Lower leg skin (tissue), 4 donors: ENCODE measurements around the gene SH3GLB1. TPM values are rescaled to one million over a fixed set of nuclear protein-coding genes. Genes with fewer than 3 reads are reported as not detected.
A peak's percentile ranks its signal among the peaks of the same experiment; 100 is the strongest.

Experiments used
- DNase-seq, 2 donors: peaks; one replicate each; pipeline ENCODE4 v3.0.0-alpha.2; 2019; ENCODE audit warnings: low spot score in 2 of 2
- H3K4me3 ChIP-seq: fragments of 200-600 bp; sonication (generic); 2 replicates; pipeline ENCODE4 v1.5.1; 2017; ENCODE audit warnings: mild to moderate bottlenecking, low read depth; ENCODE audit not compliant: poor library complexity, severe bottlenecking
- CTCF ChIP-seq, 3 donors: fragments of 450-650 bp; IDR thresholded peaks; one replicate each; pipeline ENCODE4 v1.5.1; 2016; ENCODE audit warnings: antibody characterized with exemption in 3 of 3, mild to moderate bottlenecking in 3 of 3, moderate library complexity in 2 of 3
- POLR2A ChIP-seq, 2 donors: fragments of 450-650 bp; IDR thresholded peaks; one replicate each; pipeline ENCODE4 v1.6.1; 2016 to 2017; ENCODE audit warnings: antibody characterized with exemption in 2 of 2, mild to moderate bottlenecking in 1 of 2, moderate library complexity in 1 of 2
- WGBS, 2 donors: methylation state at CpG; one replicate each; pipeline ENCODE4 v1.1.5; 2018; 5-methylcytosine and 5-hydroxymethylcytosine counted together
- intact Hi-C: fragments of 100-400 bp; cut with DNase I; formaldehyde crosslinking; loops from one replicate; pipeline ENCODE4 v1.15.0; 2023; ENCODE audit warnings: low total_unique reads
- total RNA-seq, 4 donors: library from RNA; depleted of rRNA; stranded (reverse); fragments of >200 nt; gene quantifications; one replicate each; pipeline ENCODE4 v1.1.0, GENCODE V29; 2016

SH3GLB1 gene
- total RNA-seq, 4 donors from 2014 or later = 37.1 to 58.1 (median 42.3) TPM

GRCh38 chr1:86705665-86705985, 1.2 kb downstream of the SH3GLB1 start:
- TF ChIP-seq CTCF (IDR thresholded peaks at IDR 0.05) (no peak), POLR2A (IDR thresholded peaks at IDR 0.05) (no peak)
- H3K4me3 ChIP-seq = peak overlapping the region; percentile 90
- peak in 1 of 2 donors; percentile 31 for DNase-seq
- intact Hi-C loops = no loop called here
- 0 to 1% methylated on average over 4 of the region's 4 CpGs for WGBS, 2 donors

- DNase-seq = no peak
These were observed 1.8 kb downstream of the SH3GLB1 start for GRCh38 chr1:86706018-86706635.

GRCh38 chr1:86708920-86709319, 4.5 kb downstream of the SH3GLB1 start:
- WGBS, 2 donors = 23 to 29% methylated on average over 1 of the region's 1 CpG
- no peak for TF ChIP-seq POLR2A (IDR thresholded peaks at IDR 0.05)
- no peak for TF ChIP-seq CTCF (IDR thresholded peaks at IDR 0.05)
- H3K4me3 ChIP-seq = no peak overlapping the region
- DNase-seq = no peak
- intact Hi-C loops = no loop called here

More at GRCh38 chr1:86706018-86706635, 1.8 kb downstream of the SH3GLB1 start:
- WGBS, 2 donors = 5 to 9% methylated on average over 2 of the region's 2 CpGs
- H3K4me3 ChIP-seq = peak overlapping the region; percentile 7
- intact Hi-C loops = no loop called here
- TF ChIP-seq CTCF (IDR thresholded peaks at IDR 0.05) (no peak), POLR2A (IDR thresholded peaks at IDR 0.05) (no peak)

- TF ChIP-seq POLR2A (IDR thresholded peaks at IDR 0.05) = no peak
- no peak for TF ChIP-seq CTCF (IDR thresholded peaks at IDR 0.05)
- no peak for DNase-seq
- intact Hi-C loops = no loop called here
- 85 to 90% methylated on average over 2 of the region's 2 CpGs for WGBS, 2 donors
- H3K4me3 ChIP-seq = no peak overlapping the region
These were observed 7.9 kb downstream of the SH3GLB1 start for GRCh38 chr1:86712088-86712860.

- H3K4me3 ChIP-seq = no peak overlapping the region
- no peak for DNase-seq
- 76% methylated on average over 3 of the region's 3 CpGs for WGBS, 2 donors
- TF ChIP-seq CTCF (IDR thresholded peaks at IDR 0.05) (no peak), POLR2A (IDR thresholded peaks at IDR 0.05) (no peak)
- intact Hi-C loops = no loop called here
These were observed 9.1 kb downstream of the SH3GLB1 start for GRCh38 chr1:86713477-86713876.
